Uterus (tissue), 4 donors: ENCODE results near the gene AP1S3. TPM values are rescaled to one million over a fixed set of nuclear protein-coding genes. Genes with fewer than 3 reads are reported as not detected.
A peak's percentile ranks its signal among the peaks of the same experiment; 100 is the strongest.

Source experiments
- DNase-seq, 2 donors: peaks; one replicate each; pipeline ENCODE4 v3.0.0-alpha.2; 2019 to 2020
- H3K27ac ChIP-seq, 2 donors: fragments of 200-600 bp; sonication (generic); 1 replicate in 1 of 2; 2 replicates in 1 of 2; pipeline ENCODE4 v1.5.1; 2016 to 2018
- H3K27me3 ChIP-seq, 2 donors: fragments of 200-600 bp; sonication (generic); one replicate each; pipeline ENCODE4 v1.5.1; 2018 to 2019; ENCODE audit warnings: control low read depth in 1 of 2
- H3K36me3 ChIP-seq, 2 donors: fragments of 200-600 bp; sonication (generic); one replicate each; pipeline ENCODE4 v1.5.1; 2019; ENCODE audit warnings: control low read depth in 1 of 2
- H3K4me1 ChIP-seq, 2 donors: fragments of 200-600 bp; sonication (generic); one replicate each; pipeline ENCODE4 v1.5.1; 2018 to 2019; ENCODE audit warnings: control low read depth in 1 of 2
- H3K4me3 ChIP-seq, 2 donors: fragments of 200-600 bp; sonication (generic); 1 replicate in 1 of 2; 2 replicates in 1 of 2; pipeline ENCODE4 v1.5.1; 2018 to 2019; ENCODE audit warnings: mild to moderate bottlenecking in 1 of 2
- H3K9me3 ChIP-seq, 2 donors: fragments of 200-600 bp; sonication (generic); one replicate each; pipeline ENCODE4 v1.5.1; 2019; ENCODE audit warnings: control low read depth in 1 of 2
- POLR2A ChIP-seq, 2 donors: fragments of 450-650 bp; IDR thresholded peaks; one replicate each; pipeline ENCODE4 v1.6.1; 2016; ENCODE audit warnings: antibody characterized with exemption in 2 of 2, mild to moderate bottlenecking in 1 of 2, moderate library complexity in 1 of 2
- intact Hi-C: fragments of 100-400 bp; cut with DNase I; formaldehyde crosslinking; loops from one replicate; pipeline ENCODE4 v1.15.1; 2023; ENCODE audit warnings: low total_unique reads
- total RNA-seq, 4 donors: library from RNA; depleted of rRNA in 3 of 4; stranded (reverse); fragments of >200 nt in 3 of 4; gene quantifications; one replicate each; pipeline versions ENCODE4 v1.1.0 to v1.2.4, GENCODE V29; 2014 to 2023
- TF ChIP-seq, protein P1 (sequence below), 4 experiments: fragments of 200-600 bp in 2 of 4; fragments of 450-650 bp in 2 of 4; sonication (generic) in 2 of 4; IDR thresholded peaks; one replicate each; pipeline ENCODE4 v1.5.1; 2016 to 2019; ENCODE audit warnings: antibody characterized with exemption in 4 of 4, mild to moderate bottlenecking in 2 of 4, moderate library complexity in 1 of 4
- donor health status: DM: yes; HTN: yes; CAD: no.

Gene AP1S3
- total RNA-seq, 4 donors from 2014 or later = 2.0 to 5.6 TPM; not detected in 2

GRCh38 chr2:223732346-223732745, 105.0 kb downstream of the AP1S3 start:
- Histone ChIP-seq H3K36me3 (no peaks in the 10 kb centered on the region), H3K27ac (no peak overlapping the region), H3K4me3 (no peak overlapping the region), H3K9me3 (no peaks in the 10 kb centered on the region), H3K27me3 (no peaks in the 10 kb centered on the region), H3K4me1 (no peaks in the 10 kb centered on the region)
- no peak for DNase-seq
- intact Hi-C loops = no loop called here
- TF ChIP-seq POLR2A (IDR thresholded peaks at IDR 0.05) = no peak
- TF ChIP-seq, protein P1, sequence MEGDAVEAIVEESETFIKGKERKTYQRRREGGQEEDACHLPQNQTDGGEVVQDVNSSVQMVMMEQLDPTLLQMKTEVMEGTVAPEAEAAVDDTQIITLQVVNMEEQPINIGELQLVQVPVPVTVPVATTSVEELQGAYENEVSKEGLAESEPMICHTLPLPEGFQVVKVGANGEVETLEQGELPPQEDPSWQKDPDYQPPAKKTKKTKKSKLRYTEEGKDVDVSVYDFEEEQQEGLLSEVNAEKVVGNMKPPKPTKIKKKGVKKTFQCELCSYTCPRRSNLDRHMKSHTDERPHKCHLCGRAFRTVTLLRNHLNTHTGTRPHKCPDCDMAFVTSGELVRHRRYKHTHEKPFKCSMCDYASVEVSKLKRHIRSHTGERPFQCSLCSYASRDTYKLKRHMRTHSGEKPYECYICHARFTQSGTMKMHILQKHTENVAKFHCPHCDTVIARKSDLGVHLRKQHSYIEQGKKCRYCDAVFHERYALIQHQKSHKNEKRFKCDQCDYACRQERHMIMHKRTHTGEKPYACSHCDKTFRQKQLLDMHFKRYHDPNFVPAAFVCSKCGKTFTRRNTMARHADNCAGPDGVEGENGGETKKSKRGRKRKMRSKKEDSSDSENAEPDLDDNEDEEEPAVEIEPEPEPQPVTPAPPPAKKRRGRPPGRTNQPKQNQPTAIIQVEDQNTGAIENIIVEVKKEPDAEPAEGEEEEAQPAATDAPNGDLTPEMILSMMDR (IDR thresholded peaks at IDR 0.05) = no peak

DNA sequence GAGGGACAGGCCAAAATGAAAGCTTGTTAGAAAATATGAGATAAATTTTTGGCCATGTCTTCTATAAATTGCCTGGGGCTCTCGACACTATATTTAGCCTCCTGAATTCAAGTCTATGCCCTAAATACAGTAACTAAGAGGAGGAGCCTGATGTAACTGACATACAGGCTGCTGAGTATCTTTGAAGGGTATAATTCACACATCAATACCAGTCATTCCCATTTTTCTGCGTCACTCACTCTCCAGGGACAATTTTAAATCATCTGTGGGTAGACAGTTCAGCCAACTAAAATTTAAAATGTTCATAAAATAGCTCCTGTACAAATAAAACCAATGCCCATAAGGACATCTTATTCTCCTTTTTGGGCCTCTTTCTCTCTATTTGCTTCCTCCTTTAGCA, 105.9 kb downstream of the AP1S3 start:
- H3K9me3 ChIP-seq = no peaks in the 10 kb centered on the region
- H3K4me1 ChIP-seq = no peaks in the 10 kb centered on the region
- no peak for TF ChIP-seq POLR2A (IDR thresholded peaks at IDR 0.05)
- TF ChIP-seq, protein P1 (IDR thresholded peaks at IDR 0.05) = no peak
- no peak overlapping the region for H3K27ac ChIP-seq
- intact Hi-C loops = no loop called here
- DNase-seq = no peak
- H3K27me3 ChIP-seq = no peaks in the 10 kb centered on the region
- H3K36me3 ChIP-seq = no peaks in the 10 kb centered on the region
- no peak overlapping the region for H3K4me3 ChIP-seq

GRCh38 chr2:223729781-223730180, 107.6 kb downstream of the AP1S3 start:
- no peaks in the 10 kb centered on the region for H3K27me3 ChIP-seq
- no peaks in the 10 kb centered on the region for H3K9me3 ChIP-seq
- no peak overlapping the region for H3K27ac ChIP-seq
- H3K4me3 ChIP-seq = no peak overlapping the region
- peaks cover 0 to 6% of the 10 kb centered on the region in 2 donors for H3K4me1 ChIP-seq
- DNase-seq = no peak
- intact Hi-C loops = no loop called here
- TF ChIP-seq, protein P1 (IDR thresholded peaks at IDR 0.05) = no peak
- no peak for TF ChIP-seq POLR2A (IDR thresholded peaks at IDR 0.05)
- no peaks in the 10 kb centered on the region for H3K36me3 ChIP-seq

GRCh38 chr2:223727562-223727961, 109.8 kb downstream of the AP1S3 start:
- Histone ChIP-seq H3K27ac (no peak overlapping the region), H3K9me3 (no peaks in the 10 kb centered on the region), H3K27me3 (no peaks in the 10 kb centered on the region), H3K36me3 (no peaks in the 10 kb centered on the region), H3K4me1 (peaks cover 0 to 6% of the 10 kb centered on the region in 2 donors), H3K4me3 (no peak overlapping the region)
- no peak for TF ChIP-seq POLR2A (IDR thresholded peaks at IDR 0.05)
- TF ChIP-seq, protein P1 (IDR thresholded peaks at IDR 0.05) = peak in 3 of 4 experiments; percentile 9 to 31 (median 13)
- DNase-seq = no peak
- intact Hi-C loops = no loop called here

- H3K36me3 ChIP-seq = no peaks in the 10 kb centered on the region
- H3K27ac ChIP-seq = peak overlapping the region; percentile 65 to 68
- no peak for DNase-seq
- TF ChIP-seq POLR2A (IDR thresholded peaks at IDR 0.05) = no peak
- TF ChIP-seq, protein P1 (IDR thresholded peaks at IDR 0.05) = no peak
- no peaks in the 10 kb centered on the region for H3K27me3 ChIP-seq
- H3K4me3 ChIP-seq = no peak overlapping the region
- intact Hi-C loops = no loop called here
- H3K9me3 ChIP-seq = no peaks in the 10 kb centered on the region
- peaks cover 0 to 6% of the 10 kb centered on the region in 2 donors for H3K4me1 ChIP-seq
These were observed 111.1 kb downstream of the AP1S3 start for GRCh38 chr2:223725986-223726970.
